GM21447 (cell line): Measurements from ENCODE around the gene IFITM5.

Experiments
- ATAC-seq: cut with Tn5 transposase; IDR thresholded peaks from one replicate; pipeline ENCODE4 v1.9.1; 2021; ENCODE audit not compliant: unreplicated experiment

IFITM5 gene

GRCh38 chr11:269146-269890, 30.0 kb downstream of the IFITM5 start:
- ATAC-seq: peak; percentile 66

GRCh38 chr11:268716-269145, 30.6 kb downstream of the IFITM5 start:
- peak; percentile 44 for ATAC-seq

- ATAC-seq: no peak
These were observed 31.8 kb downstream of the IFITM5 start for GRCh38 chr11:267491-267994.

GRCh38 chr11:266676-267439, 32.5 kb downstream of the IFITM5 start:
- no peak for ATAC-seq

- ATAC-seq: no peak
These were observed 37.7 kb downstream of the IFITM5 start for GRCh38 chr11:261624-262023.

GRCh38 chr11:259413-259812, 39.9 kb downstream of the IFITM5 start:
- ATAC-seq: no peak

GRCh38 chr11:257766-258493, 41.4 kb downstream of the IFITM5 start:
- no peak for ATAC-seq

- ATAC-seq: no peak
These were observed 42.2 kb downstream of the IFITM5 start for GRCh38 chr11:256952-257737.

- ATAC-seq: no peak
These were observed 43.5 kb downstream of the IFITM5 start for GRCh38 chr11:255816-256215.

GRCh38 chr11:255176-255575, 44.1 kb downstream of the IFITM5 start:
- no peak for ATAC-seq

- ATAC-seq: no peak
These were observed 45.4 kb downstream of the IFITM5 start for GRCh38 chr11:253886-254270.

- ATAC-seq: no peak
These were observed 46.0 kb downstream of the IFITM5 start for GRCh38 chr11:253160-253885.

- no peak for ATAC-seq
These were observed 46.7 kb downstream of the IFITM5 start for GRCh38 chr11:252666-253065.

GRCh38 chr11:251550-251949, 47.8 kb downstream of the IFITM5 start:
- no peak for ATAC-seq

- ATAC-seq: no peak
These were observed 48.5 kb downstream of the IFITM5 start for GRCh38 chr11:250740-251299.

- ATAC-seq: no peak
These were observed 49.1 kb downstream of the IFITM5 start for GRCh38 chr11:250274-250673.

- ATAC-seq: no peak
These were observed 50.3 kb downstream of the IFITM5 start for GRCh38 chr11:249062-249461.
